A549 (cell line): ENCODE data around the gene ERICH6.

Source experiments
- MYC ChIP-seq: IDR thresholded peaks from 2 replicates; pipeline ENCODE4 v1.6.1; 2012; ENCODE audit warnings: mild to moderate bottlenecking, inconsistent platforms, low read length, improper control_type of control experiment, borderline replicate concordance
- TF ChIP-seq, protein P1 (sequence below): fragments of >200 bp; sonication (Bioruptor Twin); formaldehyde crosslinking; IDR thresholded peaks from 3 replicates; pipeline ENCODE4 v1.5.1; 2016
- TF ChIP-seq, protein P2 (sequence below): fragments of 250-450 bp; sonication (Bioruptor Pico); IDR thresholded peaks from 2 replicates; pipeline ENCODE4 v1.5.0; 2021; ENCODE audit warnings: mild to moderate bottlenecking, moderate library complexity, borderline replicate concordance

DNA sequence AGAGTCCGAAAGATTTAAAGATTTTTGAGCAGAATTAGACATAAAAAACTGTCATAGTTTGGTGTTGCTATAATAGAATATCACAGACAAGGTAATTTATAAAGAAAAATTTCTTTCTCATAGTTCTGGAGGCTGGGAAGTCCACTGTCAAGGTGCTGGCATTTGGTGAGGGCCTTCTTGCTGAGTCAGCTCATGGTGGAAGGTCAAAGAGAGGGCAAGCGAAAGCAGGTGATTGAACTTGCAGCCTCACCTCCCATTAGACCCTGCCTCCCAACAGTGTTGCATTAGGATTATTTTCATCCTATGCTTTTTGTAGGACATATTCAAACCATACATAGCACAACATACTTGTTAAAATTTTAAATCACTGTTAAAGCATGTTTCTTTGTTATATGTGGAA lies 90.7 kb downstream of the ERICH6 start:
- TF ChIP-seq MYC = no peak
- TF ChIP-seq, protein P1, sequence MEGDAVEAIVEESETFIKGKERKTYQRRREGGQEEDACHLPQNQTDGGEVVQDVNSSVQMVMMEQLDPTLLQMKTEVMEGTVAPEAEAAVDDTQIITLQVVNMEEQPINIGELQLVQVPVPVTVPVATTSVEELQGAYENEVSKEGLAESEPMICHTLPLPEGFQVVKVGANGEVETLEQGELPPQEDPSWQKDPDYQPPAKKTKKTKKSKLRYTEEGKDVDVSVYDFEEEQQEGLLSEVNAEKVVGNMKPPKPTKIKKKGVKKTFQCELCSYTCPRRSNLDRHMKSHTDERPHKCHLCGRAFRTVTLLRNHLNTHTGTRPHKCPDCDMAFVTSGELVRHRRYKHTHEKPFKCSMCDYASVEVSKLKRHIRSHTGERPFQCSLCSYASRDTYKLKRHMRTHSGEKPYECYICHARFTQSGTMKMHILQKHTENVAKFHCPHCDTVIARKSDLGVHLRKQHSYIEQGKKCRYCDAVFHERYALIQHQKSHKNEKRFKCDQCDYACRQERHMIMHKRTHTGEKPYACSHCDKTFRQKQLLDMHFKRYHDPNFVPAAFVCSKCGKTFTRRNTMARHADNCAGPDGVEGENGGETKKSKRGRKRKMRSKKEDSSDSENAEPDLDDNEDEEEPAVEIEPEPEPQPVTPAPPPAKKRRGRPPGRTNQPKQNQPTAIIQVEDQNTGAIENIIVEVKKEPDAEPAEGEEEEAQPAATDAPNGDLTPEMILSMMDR = no peak
- TF ChIP-seq, protein P2, sequence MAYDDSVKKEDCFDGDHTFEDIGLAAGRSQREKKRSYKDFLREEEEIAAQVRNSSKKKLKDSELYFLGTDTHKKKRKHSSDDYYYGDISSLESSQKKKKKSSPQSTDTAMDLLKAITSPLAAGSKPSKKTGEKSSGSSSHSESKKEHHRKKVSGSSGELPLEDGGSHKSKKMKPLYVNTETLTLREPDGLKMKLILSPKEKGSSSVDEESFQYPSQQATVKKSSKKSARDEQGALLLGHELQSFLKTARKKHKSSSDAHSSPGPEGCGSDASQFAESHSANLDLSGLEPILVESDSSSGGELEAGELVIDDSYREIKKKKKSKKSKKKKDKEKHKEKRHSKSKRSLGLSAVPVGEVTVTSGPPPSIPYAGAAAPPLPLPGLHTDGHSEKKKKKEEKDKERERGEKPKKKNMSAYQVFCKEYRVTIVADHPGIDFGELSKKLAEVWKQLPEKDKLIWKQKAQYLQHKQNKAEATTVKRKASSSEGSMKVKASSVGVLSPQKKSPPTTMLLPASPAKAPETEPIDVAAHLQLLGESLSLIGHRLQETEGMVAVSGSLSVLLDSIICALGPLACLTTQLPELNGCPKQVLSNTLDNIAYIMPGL (CRISPR knock-in tag) = no peak
